NCI-H2196 treated with DMSO at 0.1 percent for 48 hours (cell line): Measurements from ENCODE around the gene PINLYP.
A peak's percentile ranks its signal among the peaks of the same experiment; 100 is the strongest.

ENCODE experiments used
- DNase-seq: peaks from one replicate; lab custom pipeline; 2025; ENCODE audit not compliant: unreplicated experiment; lab: John Stamatoyannopoulos, UW

Gene PINLYP

GRCh38 chr19:43575156-43575950 lies at the start of gene PINLYP, which contains the start of gene XRCC1:
PINLYP (plus strand) TSS chr19:43575801; CDS start chr19:43577192, 1,391 bp downstream.
XRCC1 (minus strand) TSS chr19:43575527; CDS start chr19:43575458, 69 bp downstream.
- peak; percentile 98 for DNase-seq

GRCh38 chr19:43525836-43526771 lies 49.5 kb upstream of the PINLYP start:
- no peak for DNase-seq

- DNase-seq, result peak; percentile 50
Measured at GRCh38 chr19:43526884-43527859, 48.4 kb upstream of the PINLYP start, which contains the start of gene ETHE1. ETHE1 (minus strand) TSS chr19:43527201; CDS start chr19:43527177, 24 bp downstream.

GRCh38 chr19:43527860-43528622 lies 47.6 kb upstream of the PINLYP start:
- DNase-seq, result peak; percentile 11

- DNase-seq, result peak; percentile 69
Measured at GRCh38 chr19:43532571-43532961, 43.0 kb upstream of the PINLYP start.

- peak; percentile 94 for DNase-seq
Measured at GRCh38 chr19:43532962-43533545, 42.5 kb upstream of the PINLYP start, which contains the start of gene ZNF575. ZNF575 (plus strand) TSS chr19:43533188; CDS start chr19:43534423, 1,235 bp downstream.

- DNase-seq, result peak; percentile 100
Measured at GRCh38 chr19:43533546-43534304, 41.9 kb upstream of the PINLYP start.

- DNase-seq, result no peak
Measured at GRCh38 chr19:43534305-43534815, 41.2 kb upstream of the PINLYP start.

GRCh38 chr19:43534816-43535761 lies 40.5 kb upstream of the PINLYP start:
- DNase-seq, result peak; percentile 8

- DNase-seq, result no peak
Measured at GRCh38 chr19:43538922-43539321, 36.7 kb upstream of the PINLYP start.

GRCh38 chr19:43540381-43540780 lies 35.2 kb upstream of the PINLYP start:
- no peak for DNase-seq

- no peak for DNase-seq
Measured at GRCh38 chr19:43541920-43542650, 33.5 kb upstream of the PINLYP start.

GRCh38 chr19:43544077-43544476 lies 31.5 kb upstream of the PINLYP start:
- no peak for DNase-seq

- no peak for DNase-seq
Measured at GRCh38 chr19:43545276-43545675, 30.3 kb upstream of the PINLYP start.

GRCh38 chr19:43545981-43546380 lies 29.6 kb upstream of the PINLYP start:
- DNase-seq, result no peak

- DNase-seq, result no peak
Measured at GRCh38 chr19:43546581-43546980, 29.0 kb upstream of the PINLYP start.
